Measurements from ENCODE around the gene PSMC3.

- no peak for TF ChIP-seq CTCF (IDR thresholded peaks at IDR 0.05)
- TF ChIP-seq POLR2A (IDR thresholded peaks at IDR 0.05), result no peak
Measured at GRCh38 chr11:47383071-47383470, 43.2 kb downstream of the PSMC3 start.
